ENCODE data around the gene DESI1.
"Not testable (repeated sequence)": the region's sequence is repeated elsewhere in the genome, so short reads cannot be mapped to it uniquely, and the experiment has no call there.

The DESI1 gene

DNA sequence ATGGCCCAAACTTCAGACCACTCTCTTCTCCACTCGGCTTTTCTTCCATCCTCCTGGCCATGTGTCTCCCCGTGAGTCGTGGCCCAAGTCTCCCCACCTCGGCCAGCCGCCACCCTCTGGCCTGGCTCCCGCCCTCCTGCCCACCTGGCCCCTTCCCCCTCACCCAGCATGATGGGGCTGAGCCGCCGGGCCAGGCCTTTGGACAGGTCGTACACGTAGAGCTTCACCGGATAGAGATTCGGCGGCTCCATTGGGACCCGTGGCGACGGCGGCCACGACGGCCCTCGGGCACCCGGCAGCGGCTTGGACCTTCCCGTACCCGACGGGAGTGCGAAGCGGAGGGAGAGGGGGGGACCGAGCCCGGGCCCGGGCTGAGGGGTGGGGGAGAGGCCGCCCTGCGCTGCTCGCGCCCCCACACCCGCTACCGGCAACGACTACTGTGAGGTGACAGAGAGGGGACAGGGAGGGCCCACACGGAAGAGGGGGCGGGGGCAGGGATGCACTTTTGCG lies at the start of gene DESI1:
Gene DESI1, minus strand, starts transcription at position 455 of the 510 bp plus-strand sequence. Its CDS starts 204 bp downstream, at position 251.
- DNase-seq = peak; percentile 16

DNA sequence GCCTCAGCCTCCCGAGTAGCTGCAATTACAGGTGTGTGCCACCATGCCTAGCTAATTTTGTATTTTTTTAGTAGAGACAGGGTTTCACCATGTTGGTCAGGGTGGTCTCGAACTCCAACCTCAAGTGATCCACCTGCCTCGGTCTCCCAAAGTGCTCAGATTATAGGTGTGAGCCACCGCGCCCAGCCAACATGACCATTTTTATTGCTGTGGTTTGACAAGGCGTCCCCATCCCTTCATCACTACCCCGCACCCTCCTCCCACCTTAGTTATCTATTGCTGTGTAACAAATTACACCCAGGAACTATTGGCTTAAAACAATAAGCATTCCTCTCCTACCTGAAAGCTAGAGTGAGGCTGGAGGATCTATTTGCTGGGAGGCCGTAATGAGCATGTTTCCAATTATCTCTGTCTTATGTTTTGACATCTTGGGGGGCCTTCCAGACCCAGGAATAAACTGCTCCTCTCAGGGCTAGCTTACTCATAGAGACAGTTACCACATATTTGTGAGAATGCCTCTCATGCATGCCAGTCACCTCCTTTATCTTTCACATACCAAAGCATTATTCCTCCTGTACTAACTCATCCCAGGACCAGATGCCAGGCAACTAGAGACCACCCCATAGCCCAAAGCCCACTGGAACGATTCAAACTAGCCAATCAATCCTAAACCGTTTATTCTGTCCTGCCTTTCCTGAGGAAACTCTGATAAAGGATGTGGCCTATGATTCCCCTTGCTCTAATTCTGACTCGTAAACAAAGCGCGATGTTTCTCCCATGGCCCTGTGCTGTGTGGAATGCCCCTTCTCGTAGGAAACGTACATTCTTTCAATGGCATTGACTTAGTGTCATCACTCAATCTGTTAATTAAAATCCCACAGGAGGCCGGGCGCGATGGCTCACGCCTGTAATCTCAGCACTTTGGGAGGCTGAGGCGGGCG lies 48.4 kb upstream of the DESI1 start:
- DNase-seq = no peak

DNA sequence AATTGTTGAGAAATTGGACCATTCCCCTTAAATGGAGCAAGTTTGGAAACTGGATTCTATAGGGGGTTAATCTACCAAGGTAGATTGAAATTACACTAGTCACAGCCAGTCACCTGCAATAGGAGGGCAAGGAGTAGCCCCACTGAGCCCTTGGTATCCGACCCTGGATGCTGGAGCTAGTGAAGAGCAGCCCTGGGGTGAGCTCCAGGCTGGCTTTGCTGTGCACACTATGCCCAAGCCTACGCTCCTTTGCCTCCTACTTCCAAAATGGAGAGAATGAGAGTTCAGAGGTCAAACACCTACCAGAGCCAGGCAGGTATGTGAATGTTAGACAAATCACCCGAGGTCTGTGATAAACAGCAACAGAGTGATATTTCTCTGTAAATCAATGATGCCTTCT lies 44.1 kb upstream of the DESI1 start:
- no peak for DNase-seq

- DNase-seq = no peak
These were observed 43.6 kb upstream of the DESI1 start for GRCh38 chr22:41664490-41664889.

- not testable (repeated sequence) for DNase-seq
These were observed 42.8 kb upstream of the DESI1 start for GRCh38 chr22:41663594-41663993.

GRCh38 chr22:41661713-41662112 lies 40.9 kb upstream of the DESI1 start:
- DNase-seq = no peak

- DNase-seq = no peak
These were observed 40.2 kb upstream of the DESI1 start for GRCh38 chr22:41661088-41661487.

DNA sequence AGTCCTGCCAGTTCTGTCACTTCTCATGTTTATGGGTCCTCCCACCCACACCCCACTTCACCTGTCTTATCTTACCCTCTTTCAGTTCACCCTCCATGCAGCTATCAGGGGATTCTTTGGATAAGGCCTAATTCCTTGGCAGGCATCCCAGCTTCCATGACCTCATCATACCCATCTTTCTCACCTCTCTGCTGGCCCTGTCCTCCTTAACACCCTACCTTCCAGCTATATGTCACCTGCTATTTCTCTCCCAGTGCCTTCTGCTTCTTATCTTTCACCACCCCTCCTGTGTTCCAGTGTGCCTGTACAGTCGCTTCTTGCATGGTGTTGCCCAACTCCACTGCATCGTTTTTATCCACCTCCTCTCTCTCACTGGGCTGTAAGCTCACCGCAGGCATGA lies 39.6 kb upstream of the DESI1 start:
- no peak for DNase-seq

- no peak for DNase-seq
These were observed 39.1 kb upstream of the DESI1 start for GRCh38 chr22:41659941-41660340.

- DNase-seq = no peak
These were observed 38.0 kb upstream of the DESI1 start for GRCh38 chr22:41658869-41659268.

DNA sequence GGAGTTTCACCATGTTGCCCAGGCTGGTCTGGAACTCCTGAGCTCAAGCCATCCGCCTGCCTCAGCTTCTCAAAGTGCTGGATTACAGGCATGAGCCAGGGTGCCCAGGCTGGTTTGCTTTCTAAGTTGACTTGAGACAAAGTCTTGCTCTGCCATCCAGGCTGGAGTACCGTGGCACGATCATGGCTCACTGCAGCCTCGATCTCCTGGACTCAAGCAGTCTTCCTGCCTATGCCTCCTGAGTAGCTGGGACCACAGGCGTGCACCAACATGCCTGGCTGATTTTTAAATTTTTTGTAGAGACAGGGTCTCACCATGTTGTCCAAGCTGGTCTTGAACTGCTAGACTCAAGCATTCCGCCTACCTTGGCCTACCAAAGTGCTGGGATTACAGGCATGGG lies 36.9 kb upstream of the DESI1 start:
- no peak for DNase-seq

DNA sequence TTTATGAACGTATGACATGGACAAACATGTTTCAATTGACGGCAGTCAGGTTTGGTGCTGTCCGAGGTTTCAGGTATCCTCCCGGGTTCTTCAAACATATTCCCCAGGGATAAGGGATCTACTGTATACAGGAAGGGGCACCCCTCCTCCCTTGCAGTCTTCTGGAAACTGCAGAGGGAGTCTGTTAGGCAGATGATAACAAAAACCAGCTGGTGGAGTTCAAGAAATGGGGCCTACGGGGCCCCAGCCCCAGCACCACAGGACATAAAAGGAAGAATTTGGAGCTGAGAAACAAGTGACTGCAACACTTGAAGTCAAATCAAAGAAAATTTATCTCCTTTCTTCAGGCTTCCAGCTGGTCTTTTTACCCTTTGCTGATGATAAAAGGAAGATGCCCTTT lies 35.7 kb upstream of the DESI1 start:
- DNase-seq = no peak

- DNase-seq = no peak
These were observed 33.5 kb upstream of the DESI1 start for GRCh38 chr22:41654322-41654721.

DNA sequence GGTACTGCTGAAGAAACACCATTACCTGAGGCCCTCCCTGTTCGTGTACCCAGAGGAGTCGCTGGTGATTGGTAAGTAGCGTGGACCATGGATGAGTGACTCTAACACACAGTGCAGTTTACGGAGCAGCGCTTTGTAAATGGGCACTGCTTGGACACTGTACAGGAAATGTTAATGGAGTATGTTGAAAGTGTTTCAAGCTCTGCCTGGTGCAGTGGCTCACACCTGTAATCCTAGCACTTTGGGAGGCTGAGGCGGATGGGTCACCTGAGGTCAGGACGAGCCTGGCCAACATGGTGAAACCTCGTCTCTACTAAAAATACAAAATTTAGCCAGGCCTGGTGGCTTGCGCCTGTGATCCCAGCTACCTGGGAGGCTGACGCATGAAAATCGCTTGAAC lies 30.0 kb upstream of the DESI1 start:
- no peak for DNase-seq

DNA sequence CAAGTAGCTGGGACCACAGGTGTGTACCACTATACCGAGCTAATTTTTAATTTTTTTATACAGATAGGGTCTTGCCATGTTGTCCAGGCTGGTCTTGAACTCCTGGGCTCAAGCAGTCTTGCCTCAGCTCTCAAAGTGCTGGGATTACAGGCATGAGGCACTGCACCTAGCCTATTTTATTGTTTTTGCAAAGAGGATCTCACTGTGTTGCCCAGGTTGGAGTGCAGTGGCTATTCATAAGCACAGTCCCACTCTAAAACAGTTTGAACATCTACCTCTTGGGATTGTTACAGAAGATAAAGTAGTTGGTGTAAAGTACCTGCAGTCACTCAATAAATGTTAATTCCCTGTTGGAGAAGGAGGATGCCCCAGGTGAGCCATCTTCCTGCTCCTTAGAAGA lies 29.4 kb upstream of the DESI1 start:
- DNase-seq = no peak

DNA sequence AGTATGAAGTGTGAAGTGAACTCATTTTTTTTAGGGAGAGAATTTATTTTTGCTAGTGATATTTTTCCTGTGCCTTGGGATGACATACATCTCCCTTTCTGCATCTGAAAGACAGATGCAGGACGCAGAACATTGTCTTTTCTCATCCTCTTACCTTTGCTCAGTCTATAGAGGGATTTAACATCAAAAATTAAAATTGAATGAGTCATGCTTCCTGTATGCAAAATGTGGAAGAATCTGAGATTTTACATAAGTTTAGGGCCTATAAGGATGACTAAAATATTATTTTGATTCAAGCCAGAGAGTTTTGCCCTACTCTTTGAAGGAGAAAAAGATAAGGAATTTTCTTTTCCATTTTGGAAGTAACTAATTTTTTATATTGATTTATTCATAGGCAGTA lies 27.6 kb upstream of the DESI1 start:
- DNase-seq = no peak

- no peak for DNase-seq
These were observed 26.9 kb upstream of the DESI1 start for GRCh38 chr22:41647771-41648170.

GRCh38 chr22:41642331-41643110 lies 21.7 kb upstream of the DESI1 start:
- DNase-seq = no peak

GRCh38 chr22:41641854-41642253 lies 21.0 kb upstream of the DESI1 start:
- DNase-seq = no peak

DNA sequence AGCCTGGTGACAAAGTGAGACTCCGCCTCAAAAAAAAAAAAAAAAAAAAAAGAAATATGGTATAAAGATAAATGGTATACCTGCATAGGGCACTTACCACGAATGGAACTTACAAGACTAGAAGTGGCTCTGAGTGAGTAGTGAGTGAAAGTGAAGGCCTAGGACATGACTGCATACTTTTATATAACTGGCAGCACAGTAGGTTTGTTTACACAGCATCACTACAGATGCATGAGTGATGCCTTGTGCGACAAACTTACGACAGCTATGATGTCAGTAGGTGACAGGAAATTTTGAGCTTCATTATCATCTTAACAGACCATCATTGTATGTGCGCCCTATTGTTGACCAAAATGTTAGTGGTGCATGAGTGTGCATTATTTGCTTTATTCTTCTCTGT lies 17.9 kb upstream of the DESI1 start:
- no peak for DNase-seq

- no peak for DNase-seq
These were observed 17.3 kb upstream of the DESI1 start for GRCh38 chr22:41638124-41638523.

GRCh38 chr22:41637623-41638022 lies 16.8 kb upstream of the DESI1 start:
- DNase-seq = not testable (repeated sequence)

DNA sequence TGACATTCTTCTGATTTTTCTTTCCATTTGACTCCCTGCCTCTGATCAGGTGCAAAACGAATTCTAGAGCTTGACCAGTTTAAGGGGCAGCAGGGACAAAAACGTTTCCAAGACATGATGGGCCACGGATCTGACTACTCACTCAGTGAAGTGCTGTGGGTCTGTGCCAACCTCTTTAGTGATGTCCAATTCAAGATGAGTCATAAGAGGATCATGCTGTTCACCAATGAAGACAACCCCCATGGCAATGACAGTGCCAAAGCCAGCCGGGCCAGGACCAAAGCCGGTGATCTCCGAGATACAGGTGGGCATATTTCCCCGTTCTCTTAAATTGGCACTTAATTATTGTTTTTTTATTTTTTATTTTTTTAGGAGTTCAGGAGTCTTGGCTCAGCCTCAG lies 15.6 kb upstream of the DESI1 start:
- no peak for DNase-seq

DNA sequence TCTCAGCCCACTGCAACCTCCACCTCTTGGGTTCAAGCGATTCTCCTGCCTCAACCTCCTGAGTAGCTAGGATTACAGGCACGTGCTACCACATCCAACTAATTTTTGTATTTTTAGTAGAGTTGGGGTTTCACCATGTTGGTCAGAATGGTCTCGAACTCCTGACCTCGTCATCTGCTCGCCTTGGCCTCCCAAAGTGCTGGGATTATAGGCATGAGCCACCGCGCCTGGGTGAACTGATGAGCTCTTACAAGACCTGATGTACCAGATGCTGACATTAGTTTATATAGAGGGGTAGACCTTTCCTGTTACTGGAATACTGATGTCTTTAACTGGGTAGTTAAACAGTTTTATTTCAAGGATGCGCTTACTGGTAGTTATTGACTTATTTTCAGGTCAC lies 13.8 kb upstream of the DESI1 start:
- not testable (repeated sequence) for DNase-seq

All from suppressor macrophage treated with lipopolysaccharide for 4 hours (primary cell).